A673 (cell line): ENCODE measurements around the gene DDR1. TPM values are rescaled to one million over a fixed set of nuclear protein-coding genes. Genes with fewer than 3 reads are reported as not detected.

Source experiments
- BruUV-seq: library from RNA; stranded (reverse); fragments of 400-500 nt; replicated peaks from 2 replicates; lab custom pipeline; 2021; lab: Mats Ljungman, UMichigan
- CTCF ChIA-PET: fragments of 300-600 bp; sonication (Branson Sonifier 250); formaldehyde crosslinking; loops from one replicate; lab custom pipeline; 2022; ENCODE audit warnings: antibody characterized with exemption; lab: Charles Lee
- POLR2A ChIA-PET: fragments of 300-600 bp; sonication (Branson Sonifier 250); formaldehyde crosslinking; loops from one replicate; lab custom pipeline; 2022; ENCODE audit warnings: antibody characterized with exemption; ENCODE audit not compliant: low non-redundant PET; lab: Charles Lee
- DNase-seq: peaks from one replicate; pipeline ENCODE4 v3.0.0-alpha.2; 2015; ENCODE audit warnings: low spot score
- H3K27ac ChIP-seq: fragments of 200-600 bp; sonication (generic); 2 replicates; pipeline ENCODE4 v1.5.1; 2016; ENCODE audit warnings: mixed run types, low read depth, mild to moderate bottlenecking, mixed read lengths, antibody characterized with exemption, low read length; ENCODE audit not compliant: poor library complexity, severe bottlenecking
- H3K27me3 ChIP-seq: fragments of 200-600 bp; sonication (generic); replicated peaks from 2 replicates; pipeline ENCODE4 v1.6.1; 2017; ENCODE audit warnings: mixed run types, low read depth, mild to moderate bottlenecking, mixed read lengths, antibody characterized with exemption, low read length; ENCODE audit not compliant: insufficient read depth, poor library complexity
- H3K36me3 ChIP-seq: fragments of 200-600 bp; sonication (generic); 2 replicates; pipeline ENCODE4 v1.6.1; 2016; ENCODE audit warnings: mixed run types, mild to moderate bottlenecking, mixed read lengths, antibody characterized with exemption, low read length; ENCODE audit not compliant: insufficient read depth, poor library complexity, severe bottlenecking
- H3K4me1 ChIP-seq: fragments of 200-600 bp; sonication (generic); 2 replicates; pipeline ENCODE4 v1.6.1; 2017; ENCODE audit warnings: mixed run types, mild to moderate bottlenecking, mixed read lengths, antibody characterized with exemption, low read length; ENCODE audit not compliant: insufficient read depth, poor library complexity, severe bottlenecking
- H3K4me3 ChIP-seq: fragments of 200-600 bp; sonication (generic); 2 replicates; pipeline ENCODE4 v1.5.1; 2016; ENCODE audit warnings: low read depth, mixed run types, mild to moderate bottlenecking, mixed read lengths, low read length; ENCODE audit not compliant: poor library complexity, severe bottlenecking
- H3K9me3 ChIP-seq: fragments of 200-600 bp; sonication (generic); 2 replicates; pipeline ENCODE4 v1.6.1; 2016; ENCODE audit warnings: mixed run types, low read depth, mild to moderate bottlenecking, mixed read lengths, antibody characterized with exemption, low read length; ENCODE audit not compliant: poor library complexity, severe bottlenecking
- EZH2 ChIP-seq: fragments of 200-600 bp; sonication (generic); IDR thresholded peaks from 2 replicates; pipeline ENCODE4 v1.6.1; 2017; ENCODE audit warnings: borderline replicate concordance, low read depth, mild to moderate bottlenecking, mixed read lengths, antibody characterized with exemption, low read length; ENCODE audit not compliant: poor library complexity, severe bottlenecking
- intact Hi-C: fragments of 100-400 bp; cut with micrococcal nuclease; formaldehyde crosslinking; loops from one replicate; pipeline ENCODE4 v1.10.0; 2022; ENCODE audit not compliant: unreplicated experiment
- total RNA-seq: library from RNA; stranded (reverse); gene quantifications from 2 replicates; pipeline ENCODE4 v1.2.3, GENCODE V29; 2021
- TF ChIP-seq, protein P1 (sequence below): fragments of 300-800, 200-600 bp; sonication (generic); conservative IDR thresholded peaks from 2 replicates; pipeline ENCODE4 v1.5.1; 2017; ENCODE audit warnings: low read depth, mild to moderate bottlenecking, antibody characterized with exemption, low read length, moderate library complexity, mixed read lengths

Gene DDR1
- total RNA-seq, 1 experiment from 2014 or later: 57.9 TPM

DNA sequence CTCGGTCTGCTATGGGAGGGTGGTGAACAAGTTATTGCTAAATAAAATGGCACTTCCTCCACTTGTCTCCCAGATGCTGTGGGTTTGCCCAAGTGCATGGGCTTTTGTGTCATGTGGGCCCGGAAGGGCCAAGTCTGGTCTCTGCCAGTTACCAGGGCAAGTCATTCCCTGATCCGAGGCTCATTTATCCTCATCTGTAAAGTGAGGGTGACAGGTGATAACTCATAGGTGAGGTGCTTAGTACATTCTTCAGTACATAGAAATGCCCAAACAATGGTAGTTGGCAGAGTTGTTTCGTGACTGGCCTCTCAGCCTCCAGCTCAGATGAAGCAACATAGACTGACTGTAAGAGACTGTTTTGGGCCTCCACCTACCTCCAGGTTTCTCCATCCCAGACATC is 54.4 kb downstream of the DDR1 start:
- BruUV-seq: no TSS peak
- H3K9me3 ChIP-seq: no peaks in the 10 kb centered on the region
- CTCF ChIA-PET: no interaction called here
- intact Hi-C loops: no loop called here
- no peaks in the 10 kb centered on the region for H3K36me3 ChIP-seq
- H3K4me3 ChIP-seq: no peak overlapping the region
- DNase-seq: no peak
- H3K27me3 ChIP-seq: no peaks in the 10 kb centered on the region
- no peak for TF ChIP-seq EZH2
- TF ChIP-seq, protein P1, sequence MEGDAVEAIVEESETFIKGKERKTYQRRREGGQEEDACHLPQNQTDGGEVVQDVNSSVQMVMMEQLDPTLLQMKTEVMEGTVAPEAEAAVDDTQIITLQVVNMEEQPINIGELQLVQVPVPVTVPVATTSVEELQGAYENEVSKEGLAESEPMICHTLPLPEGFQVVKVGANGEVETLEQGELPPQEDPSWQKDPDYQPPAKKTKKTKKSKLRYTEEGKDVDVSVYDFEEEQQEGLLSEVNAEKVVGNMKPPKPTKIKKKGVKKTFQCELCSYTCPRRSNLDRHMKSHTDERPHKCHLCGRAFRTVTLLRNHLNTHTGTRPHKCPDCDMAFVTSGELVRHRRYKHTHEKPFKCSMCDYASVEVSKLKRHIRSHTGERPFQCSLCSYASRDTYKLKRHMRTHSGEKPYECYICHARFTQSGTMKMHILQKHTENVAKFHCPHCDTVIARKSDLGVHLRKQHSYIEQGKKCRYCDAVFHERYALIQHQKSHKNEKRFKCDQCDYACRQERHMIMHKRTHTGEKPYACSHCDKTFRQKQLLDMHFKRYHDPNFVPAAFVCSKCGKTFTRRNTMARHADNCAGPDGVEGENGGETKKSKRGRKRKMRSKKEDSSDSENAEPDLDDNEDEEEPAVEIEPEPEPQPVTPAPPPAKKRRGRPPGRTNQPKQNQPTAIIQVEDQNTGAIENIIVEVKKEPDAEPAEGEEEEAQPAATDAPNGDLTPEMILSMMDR: no peak
- H3K27ac ChIP-seq: no peak overlapping the region
- POLR2A ChIA-PET: no interaction called here
- H3K4me1 ChIP-seq: peaks cover 23% of the 10 kb centered on the region

DNA sequence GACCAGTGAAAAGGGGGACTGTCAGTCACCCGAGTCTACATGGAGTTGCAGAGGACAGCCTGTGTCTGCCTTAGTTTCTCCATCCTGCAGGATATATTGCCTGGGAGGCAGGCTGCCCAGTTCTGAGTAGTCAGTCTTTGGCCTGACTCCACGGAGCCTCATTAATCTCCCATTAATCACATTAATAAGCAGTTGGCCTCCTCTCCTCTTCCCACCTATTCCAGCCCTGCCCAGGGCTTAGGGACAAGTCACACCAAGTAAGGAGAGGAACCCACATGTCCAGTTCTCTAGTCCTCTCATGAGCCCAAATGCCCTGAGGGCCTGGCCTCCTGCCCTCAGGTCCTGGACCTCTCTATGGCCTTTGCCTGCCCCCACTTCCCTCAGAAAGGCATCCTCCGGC is 55.2 kb downstream of the DDR1 start:
- no peak for DNase-seq
- BruUV-seq: no TSS peak
- Histone ChIP-seq H3K27me3 (no peaks in the 10 kb centered on the region), H3K4me1 (peaks cover 23% of the 10 kb centered on the region), H3K36me3 (no peaks in the 10 kb centered on the region), H3K9me3 (no peaks in the 10 kb centered on the region), H3K4me3 (no peak overlapping the region), H3K27ac (no peak overlapping the region)
- intact Hi-C loops: no loop called here
- TF ChIP-seq EZH2: no peak
- ChIA-PET CTCF (no interaction called here), POLR2A (no interaction called here)

DNA sequence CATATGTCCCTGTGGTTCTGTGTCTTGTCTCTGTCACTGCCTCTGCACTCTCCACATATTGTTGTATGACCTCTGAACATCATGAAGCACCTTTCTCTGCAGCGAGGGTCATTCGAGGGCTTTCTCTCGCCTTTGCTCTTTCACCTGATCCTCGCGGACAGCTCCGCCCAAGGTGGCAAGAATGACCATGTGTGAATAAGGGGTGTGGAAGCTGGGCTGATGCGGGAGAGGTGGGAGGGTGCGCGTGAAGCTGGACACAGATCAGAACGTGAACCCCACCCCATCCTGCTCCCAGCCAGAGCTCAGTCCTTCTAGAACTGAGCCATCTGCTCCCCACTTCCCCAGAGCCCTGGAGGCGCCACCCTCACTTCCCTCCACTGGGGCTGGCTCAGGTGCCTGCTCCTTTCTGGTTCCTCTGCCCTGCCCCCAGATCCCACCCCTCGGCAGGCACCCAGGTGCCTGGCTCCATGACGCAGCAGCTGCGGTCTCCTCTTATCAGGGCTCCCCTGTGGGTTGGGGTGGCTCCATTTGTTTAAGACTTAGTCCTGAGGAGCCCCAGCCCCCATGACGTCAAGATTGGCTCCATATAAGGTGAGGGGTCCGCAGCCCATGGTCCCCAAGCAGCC is 56.2 kb downstream of the DDR1 start, which contains the start of gene MUCL3:
TSS of gene MUCL3 (plus strand) at position 613 of the 626 bp plus-strand sequence. CDS start 27 bp downstream, outside the sequence.
- TF ChIP-seq EZH2: no peak
- TF ChIP-seq, protein P1: no peak
- H3K9me3 ChIP-seq: no peaks in the 10 kb centered on the region
- DNase-seq: no peak
- no peaks in the 10 kb centered on the region for H3K36me3 ChIP-seq
- POLR2A ChIA-PET: interaction anchor here (0.6 kb wide), 1 partner anchor 119 kb away, joined by 4 read pairs; no protein-coding TSS in a partner anchor
- BruUV-seq: no TSS peak
- H3K4me1 ChIP-seq: peaks cover 18% of the 10 kb centered on the region
- CTCF ChIA-PET: interaction anchor here (3.1 kb wide), 1 partner anchor 130 kb away, joined by 11 read pairs; no protein-coding TSS in a partner anchor
- no peak within 1 kb of the TSS for H3K4me3 ChIP-seq
- H3K27me3 ChIP-seq: no peaks in the 10 kb centered on the region
- H3K27ac ChIP-seq: no peak within 1 kb of the TSS
- intact Hi-C loops: no loop called here
